Measurements from ENCODE around the gene RNASE13.

The RNASE13 gene

GRCh38 chr14:21023817-21024584 is 10.6 kb downstream of the RNASE13 start:
- H3K4me3 ChIP-seq (ENCODE audit: low read depth, low read length), result peak overlapping the region; percentile 63
- peaks cover 5% of the 10 kb centered on the region for H3K36me3 ChIP-seq (ENCODE audit: control insufficient read depth, insufficient read depth, low read length)

GRCh38 chr14:21023174-21023573 is 11.4 kb downstream of the RNASE13 start:
- no peaks in the 10 kb centered on the region for H3K9me3 ChIP-seq (ENCODE audit: control insufficient read depth, insufficient read depth, low read length)
- H3K27me3 ChIP-seq (ENCODE audit: control insufficient read depth, insufficient read depth, low read length), result peaks cover 49% of the 10 kb centered on the region
- H3K36me3 ChIP-seq (ENCODE audit: control insufficient read depth, insufficient read depth, low read length), result peaks cover 5% of the 10 kb centered on the region
- no peak overlapping the region for H3K4me3 ChIP-seq (ENCODE audit: low read depth, low read length)
- H3K4me1 ChIP-seq (ENCODE audit: control insufficient read depth, insufficient read depth, low read length), result peaks cover 18% of the 10 kb centered on the region
- H3K9ac ChIP-seq (ENCODE audit: low read depth, low read length), result no peak overlapping the region

More at GRCh38 chr14:21023817-21024584, 10.6 kb downstream of the RNASE13 start:
- H3K4me1 ChIP-seq (ENCODE audit: control insufficient read depth, insufficient read depth, low read length), result peaks cover 18% of the 10 kb centered on the region
- H3K27me3 ChIP-seq (ENCODE audit: control insufficient read depth, insufficient read depth, low read length), result peaks cover 49% of the 10 kb centered on the region
- H3K9me3 ChIP-seq (ENCODE audit: control insufficient read depth, insufficient read depth, low read length), result no peaks in the 10 kb centered on the region
- peak overlapping the region; percentile 65 for H3K9ac ChIP-seq (ENCODE audit: low read depth, low read length)

- Histone ChIP-seq H3K9ac (ENCODE audit: low read depth, low read length) (no peak overlapping the region), H3K4me3 (ENCODE audit: low read depth, low read length) (no peak overlapping the region), H3K4me1 (ENCODE audit: control insufficient read depth, insufficient read depth, low read length) (peaks cover 18% of the 10 kb centered on the region), H3K36me3 (ENCODE audit: control insufficient read depth, insufficient read depth, low read length) (peaks cover 5% of the 10 kb centered on the region), H3K27me3 (ENCODE audit: control insufficient read depth, insufficient read depth, low read length) (peaks cover 45% of the 10 kb centered on the region), H3K9me3 (ENCODE audit: control insufficient read depth, insufficient read depth, low read length) (no peaks in the 10 kb centered on the region)
Observed at GRCh38 chr14:21022686-21023085, 11.9 kb downstream of the RNASE13 start.

- no peak overlapping the region for H3K9ac ChIP-seq (ENCODE audit: low read depth, low read length)
- no peaks in the 10 kb centered on the region for H3K9me3 ChIP-seq (ENCODE audit: control insufficient read depth, insufficient read depth, low read length)
- no peak overlapping the region for H3K4me3 ChIP-seq (ENCODE audit: low read depth, low read length)
- peaks cover 6% of the 10 kb centered on the region for H3K4me1 ChIP-seq (ENCODE audit: control insufficient read depth, insufficient read depth, low read length)
- H3K27me3 ChIP-seq (ENCODE audit: control insufficient read depth, insufficient read depth, low read length), result peaks cover 36% of the 10 kb centered on the region
- peaks cover 6% of the 10 kb centered on the region for H3K36me3 ChIP-seq (ENCODE audit: control insufficient read depth, insufficient read depth, low read length)
Observed at GRCh38 chr14:21020977-21021545, 13.5 kb downstream of the RNASE13 start.

GRCh38 chr14:21019366-21019765 is 15.2 kb downstream of the RNASE13 start:
- Histone ChIP-seq H3K27me3 (ENCODE audit: control insufficient read depth, insufficient read depth, low read length) (peaks cover 35% of the 10 kb centered on the region), H3K4me3 (ENCODE audit: low read depth, low read length) (no peak overlapping the region), H3K36me3 (ENCODE audit: control insufficient read depth, insufficient read depth, low read length) (peaks cover 6% of the 10 kb centered on the region), H3K9me3 (ENCODE audit: control insufficient read depth, insufficient read depth, low read length) (no peaks in the 10 kb centered on the region), H3K9ac (ENCODE audit: low read depth, low read length) (no peak overlapping the region), H3K4me1 (ENCODE audit: control insufficient read depth, insufficient read depth, low read length) (peaks cover 12% of the 10 kb centered on the region)

- H3K4me3 ChIP-seq (ENCODE audit: low read depth, low read length), result no peak overlapping the region
- no peaks in the 10 kb centered on the region for H3K9me3 ChIP-seq (ENCODE audit: control insufficient read depth, insufficient read depth, low read length)
- H3K4me1 ChIP-seq (ENCODE audit: control insufficient read depth, insufficient read depth, low read length), result peaks cover 12% of the 10 kb centered on the region
- H3K9ac ChIP-seq (ENCODE audit: low read depth, low read length), result no peak overlapping the region
- H3K36me3 ChIP-seq (ENCODE audit: control insufficient read depth, insufficient read depth, low read length), result peaks cover 6% of the 10 kb centered on the region
- peaks cover 29% of the 10 kb centered on the region for H3K27me3 ChIP-seq (ENCODE audit: control insufficient read depth, insufficient read depth, low read length)
Observed at GRCh38 chr14:21018781-21019180, 15.8 kb downstream of the RNASE13 start.

- H3K9me3 ChIP-seq (ENCODE audit: control insufficient read depth, insufficient read depth, low read length), result no peaks in the 10 kb centered on the region
- no peak overlapping the region for H3K9ac ChIP-seq (ENCODE audit: low read depth, low read length)
Observed at GRCh38 chr14:21018286-21018685, 16.3 kb downstream of the RNASE13 start.

GRCh38 chr14:21017528-21018245 is 16.9 kb downstream of the RNASE13 start:
- no peak overlapping the region for H3K9ac ChIP-seq (ENCODE audit: low read depth, low read length)
- H3K27me3 ChIP-seq (ENCODE audit: control insufficient read depth, insufficient read depth, low read length), result peaks cover 18% of the 10 kb centered on the region
- H3K36me3 ChIP-seq (ENCODE audit: control insufficient read depth, insufficient read depth, low read length), result peaks cover 3% of the 10 kb centered on the region
- no peaks in the 10 kb centered on the region for H3K9me3 ChIP-seq (ENCODE audit: control insufficient read depth, insufficient read depth, low read length)
- H3K4me1 ChIP-seq (ENCODE audit: control insufficient read depth, insufficient read depth, low read length), result peaks cover 10% of the 10 kb centered on the region
- H3K4me3 ChIP-seq (ENCODE audit: low read depth, low read length), result no peak overlapping the region

More at GRCh38 chr14:21018286-21018685, 16.3 kb downstream of the RNASE13 start:
- Histone ChIP-seq H3K4me3 (ENCODE audit: low read depth, low read length) (no peak overlapping the region), H3K4me1 (ENCODE audit: control insufficient read depth, insufficient read depth, low read length) (peaks cover 10% of the 10 kb centered on the region), H3K27me3 (ENCODE audit: control insufficient read depth, insufficient read depth, low read length) (peaks cover 24% of the 10 kb centered on the region), H3K36me3 (ENCODE audit: control insufficient read depth, insufficient read depth, low read length) (peaks cover 6% of the 10 kb centered on the region)

GRCh38 chr14:21016413-21017190 is 18.0 kb downstream of the RNASE13 start:
- no peak overlapping the region for H3K9ac ChIP-seq (ENCODE audit: low read depth, low read length)
- H3K27me3 ChIP-seq (ENCODE audit: control insufficient read depth, insufficient read depth, low read length), result peaks cover 7% of the 10 kb centered on the region
- H3K9me3 ChIP-seq (ENCODE audit: control insufficient read depth, insufficient read depth, low read length), result no peaks in the 10 kb centered on the region
- H3K4me1 ChIP-seq (ENCODE audit: control insufficient read depth, insufficient read depth, low read length), result peaks cover 7% of the 10 kb centered on the region
- peaks cover 2% of the 10 kb centered on the region for H3K36me3 ChIP-seq (ENCODE audit: control insufficient read depth, insufficient read depth, low read length)
- H3K4me3 ChIP-seq (ENCODE audit: low read depth, low read length), result no peak overlapping the region

- Histone ChIP-seq H3K4me1 (ENCODE audit: control insufficient read depth, insufficient read depth, low read length) (peaks cover 7% of the 10 kb centered on the region), H3K36me3 (ENCODE audit: control insufficient read depth, insufficient read depth, low read length) (peaks cover 2% of the 10 kb centered on the region), H3K27me3 (ENCODE audit: control insufficient read depth, insufficient read depth, low read length) (no peaks in the 10 kb centered on the region), H3K9ac (ENCODE audit: low read depth, low read length) (no peak overlapping the region), H3K9me3 (ENCODE audit: control insufficient read depth, insufficient read depth, low read length) (no peaks in the 10 kb centered on the region), H3K4me3 (ENCODE audit: low read depth, low read length) (no peak overlapping the region)
Observed at GRCh38 chr14:21015312-21015711, 19.3 kb downstream of the RNASE13 start.

GRCh38 chr14:21014761-21015190 is 19.8 kb downstream of the RNASE13 start:
- Histone ChIP-seq H3K4me3 (ENCODE audit: low read depth, low read length) (no peak overlapping the region), H3K36me3 (ENCODE audit: control insufficient read depth, insufficient read depth, low read length) (peaks cover 2% of the 10 kb centered on the region), H3K4me1 (ENCODE audit: control insufficient read depth, insufficient read depth, low read length) (peaks cover 7% of the 10 kb centered on the region), H3K27me3 (ENCODE audit: control insufficient read depth, insufficient read depth, low read length) (no peaks in the 10 kb centered on the region), H3K9me3 (ENCODE audit: control insufficient read depth, insufficient read depth, low read length) (no peaks in the 10 kb centered on the region), H3K9ac (ENCODE audit: low read depth, low read length) (no peak overlapping the region)

All from iPS-15b (cell line).